ENCODE results near the gene NRF1.
"Not testable (repeated sequence)": the region's sequence is repeated elsewhere in the genome, so short reads cannot be mapped to it uniquely, and the experiment has no call there.

NRF1 gene

GRCh38 chr7:129643550-129644170 is 32.1 kb downstream of the NRF1 start:
- H3K27ac ChIP-seq: no peak overlapping the region
- TF ChIP-seq Cebpa-rat (IDR thresholded peaks at IDR 0.05): no peak
- H3K9ac ChIP-seq: no peak overlapping the region
- H3K4me2 ChIP-seq: no peak overlapping the region
- H3K9me3 ChIP-seq: no peaks in the 10 kb centered on the region
- H4K20me1 ChIP-seq: peaks cover 65% of the 10 kb centered on the region
- peaks cover 14% of the 10 kb centered on the region for H3K36me3 ChIP-seq
- H3K27me3 ChIP-seq: no peaks in the 10 kb centered on the region
- no peak overlapping the region for H3K4me3 ChIP-seq
- H3K4me1 ChIP-seq: no peaks in the 10 kb centered on the region

DNA sequence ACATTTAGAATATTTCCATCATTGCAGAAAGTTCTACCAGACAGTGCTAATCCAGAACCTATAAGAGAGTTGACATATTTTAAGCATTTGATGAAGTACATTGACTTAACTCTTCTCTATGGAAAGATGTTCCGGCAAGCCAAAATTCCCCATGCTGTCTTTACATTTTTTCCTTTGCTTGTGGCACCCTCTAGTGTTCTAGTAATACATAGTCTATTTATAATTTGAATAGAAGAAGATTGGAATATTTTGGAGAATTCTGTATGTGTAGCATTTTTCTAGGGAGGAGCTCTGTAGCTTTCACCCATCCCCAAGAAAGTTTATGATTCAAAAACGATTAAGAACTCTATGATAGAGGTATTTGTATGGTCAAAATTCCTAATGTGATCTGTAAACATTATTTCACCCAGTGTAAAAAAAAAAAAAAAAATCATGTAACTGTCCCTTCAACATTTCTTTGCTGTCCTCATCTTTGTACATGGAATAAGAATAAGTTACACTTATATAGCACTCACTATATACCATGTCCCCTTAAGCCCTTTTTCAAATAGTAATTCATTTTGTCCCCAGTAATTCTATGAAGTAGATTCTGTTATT is 33.2 kb downstream of the NRF1 start:
- Histone ChIP-seq H3K4me3 (no peak overlapping the region), H3K4me2 (no peak overlapping the region), H3K36me3 (peaks cover 14% of the 10 kb centered on the region), H3K4me1 (no peaks in the 10 kb centered on the region), H4K20me1 (peaks cover 62% of the 10 kb centered on the region), H3K27ac (no peak overlapping the region), H3K9ac (no peak overlapping the region), H3K27me3 (no peaks in the 10 kb centered on the region), H3K9me3 (no peaks in the 10 kb centered on the region)
- no peak for TF ChIP-seq Cebpa-rat (IDR thresholded peaks at IDR 0.05)

GRCh38 chr7:129646369-129647021 is 35.0 kb downstream of the NRF1 start:
- H4K20me1 ChIP-seq: peaks cover 65% of the 10 kb centered on the region
- TF ChIP-seq Cebpa-rat (IDR thresholded peaks at IDR 0.05): no peak
- peaks cover 22% of the 10 kb centered on the region for H3K36me3 ChIP-seq
- H3K4me3 ChIP-seq: no peak overlapping the region
- no peak overlapping the region for H3K9ac ChIP-seq
- no peak overlapping the region for H3K27ac ChIP-seq
- no peaks in the 10 kb centered on the region for H3K9me3 ChIP-seq
- H3K27me3 ChIP-seq: no peaks in the 10 kb centered on the region
- H3K4me2 ChIP-seq: no peak overlapping the region
- H3K4me1 ChIP-seq: no peaks in the 10 kb centered on the region

GRCh38 chr7:129649128-129649690 is 37.7 kb downstream of the NRF1 start:
- Histone ChIP-seq H3K4me3 (no peak overlapping the region), H3K36me3 (peaks cover 36% of the 10 kb centered on the region), H3K27ac (no peak overlapping the region), H3K4me2 (no peak overlapping the region), H3K27me3 (no peaks in the 10 kb centered on the region), H4K20me1 (peaks cover 44% of the 10 kb centered on the region), H3K4me1 (no peaks in the 10 kb centered on the region), H3K9ac (no peak overlapping the region), H3K9me3 (no peaks in the 10 kb centered on the region; the same call in 1 of the 2 replicates)
- TF ChIP-seq Cebpa-rat (IDR thresholded peaks at IDR 0.05): no peak

DNA sequence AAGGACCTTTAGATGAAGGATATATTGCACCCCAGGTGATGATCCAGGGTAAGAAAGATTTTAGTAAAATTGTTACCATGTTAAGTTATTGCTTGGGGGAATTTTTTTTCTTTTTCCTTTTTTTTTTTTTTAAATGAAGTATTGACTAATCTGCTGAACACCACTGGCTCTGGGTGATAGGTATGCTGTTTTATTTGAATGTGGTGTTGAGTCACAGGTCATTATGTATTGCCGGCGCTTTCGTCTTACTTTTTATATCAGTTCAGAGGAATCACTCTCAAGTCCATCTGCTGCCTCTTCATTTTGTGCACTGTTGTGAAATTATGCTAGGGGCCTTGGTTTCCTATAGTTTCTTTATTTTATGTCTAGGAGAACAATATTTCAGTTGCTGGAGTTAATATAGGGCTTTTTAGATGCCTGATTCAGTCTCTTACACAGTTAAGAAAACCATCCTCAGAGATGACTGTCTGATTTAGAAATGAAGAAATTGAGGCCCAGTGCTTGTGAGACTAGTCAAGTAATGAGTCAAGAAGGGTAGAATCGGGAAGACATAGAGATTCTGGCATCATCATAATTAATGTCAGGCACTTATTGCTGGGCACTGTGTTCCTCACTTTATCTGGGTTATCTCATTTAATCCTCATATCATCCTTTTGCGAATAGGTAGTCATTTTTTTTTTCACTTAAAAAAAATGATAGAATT is 38.7 kb downstream of the NRF1 start:
- H3K9ac ChIP-seq: no peak overlapping the region
- no peak overlapping the region for H3K4me3 ChIP-seq
- no peak overlapping the region for H3K4me2 ChIP-seq
- H3K27ac ChIP-seq: no peak overlapping the region
- no peak for TF ChIP-seq Cebpa-rat (IDR thresholded peaks at IDR 0.05)
- H4K20me1 ChIP-seq: peaks cover 41% of the 10 kb centered on the region
- peaks cover 36% of the 10 kb centered on the region for H3K36me3 ChIP-seq
- no peaks in the 10 kb centered on the region for H3K27me3 ChIP-seq
- no peaks in the 10 kb centered on the region; the same call in 1 of the 2 replicates for H3K9me3 ChIP-seq
- no peaks in the 10 kb centered on the region for H3K4me1 ChIP-seq

DNA sequence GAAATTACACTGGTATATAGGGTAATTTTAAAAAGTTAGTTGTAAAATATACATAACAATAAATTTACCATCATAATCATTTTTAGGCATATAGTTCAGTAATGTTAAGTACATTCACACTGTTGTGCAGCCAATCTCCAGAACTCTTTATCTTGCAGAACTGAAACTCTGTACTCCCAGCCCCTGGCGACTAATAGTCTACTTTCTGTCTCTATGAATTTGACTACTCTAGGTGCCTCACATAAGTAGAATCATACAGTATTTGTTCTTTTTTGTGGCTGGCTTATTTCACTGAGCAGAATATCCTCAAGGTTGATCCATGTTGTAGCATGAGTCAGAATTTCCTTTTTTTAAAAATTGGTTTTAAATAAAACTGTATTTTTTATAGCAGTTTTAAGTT is 41.4 kb downstream of the NRF1 start:
- Histone ChIP-seq H3K4me3 (no peak overlapping the region), H4K20me1 (peaks cover 27% of the 10 kb centered on the region), H3K9me3 (no peaks in the 10 kb centered on the region; the same call in 1 of the 2 replicates), H3K4me2 (no peak overlapping the region), H3K36me3 (peaks cover 37% of the 10 kb centered on the region), H3K27me3 (no peaks in the 10 kb centered on the region), H3K27ac (no peak overlapping the region), H3K4me1 (no peaks in the 10 kb centered on the region), H3K9ac (no peak overlapping the region)
- no peak for TF ChIP-seq Cebpa-rat (IDR thresholded peaks at IDR 0.05)

DNA sequence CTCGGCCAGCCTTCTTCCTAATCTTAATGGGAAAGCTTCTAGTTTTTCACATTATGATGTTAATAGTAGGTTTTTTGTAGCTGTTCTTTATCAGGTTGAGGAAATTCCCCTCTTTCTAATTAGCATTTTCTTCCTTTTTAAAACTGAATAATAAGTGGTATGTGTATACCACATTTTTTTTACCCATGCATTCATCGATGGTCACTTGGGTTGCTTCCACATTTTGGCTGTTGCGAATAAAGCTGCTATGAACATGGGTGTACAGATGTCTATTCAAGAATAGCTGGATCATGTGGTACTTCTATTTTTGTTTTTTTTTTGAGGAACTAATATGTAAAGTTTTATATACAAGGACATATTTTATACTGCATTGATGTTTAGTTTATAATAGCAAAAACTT is 44.3 kb downstream of the NRF1 start:
- peaks cover 28% of the 10 kb centered on the region for H3K9me3 ChIP-seq
- H3K36me3 ChIP-seq: peaks cover 65% of the 10 kb centered on the region
- H3K9ac ChIP-seq: no peak overlapping the region
- peaks cover 18% of the 10 kb centered on the region; the same call in 1 of the 2 replicates for H4K20me1 ChIP-seq
- H3K4me1 ChIP-seq: no peaks in the 10 kb centered on the region
- H3K4me2 ChIP-seq: no peak overlapping the region
- no peaks in the 10 kb centered on the region for H3K27me3 ChIP-seq
- no peak for TF ChIP-seq Cebpa-rat (IDR thresholded peaks at IDR 0.05)
- H3K27ac ChIP-seq: no peak overlapping the region
- H3K4me3 ChIP-seq: no peak overlapping the region

DNA sequence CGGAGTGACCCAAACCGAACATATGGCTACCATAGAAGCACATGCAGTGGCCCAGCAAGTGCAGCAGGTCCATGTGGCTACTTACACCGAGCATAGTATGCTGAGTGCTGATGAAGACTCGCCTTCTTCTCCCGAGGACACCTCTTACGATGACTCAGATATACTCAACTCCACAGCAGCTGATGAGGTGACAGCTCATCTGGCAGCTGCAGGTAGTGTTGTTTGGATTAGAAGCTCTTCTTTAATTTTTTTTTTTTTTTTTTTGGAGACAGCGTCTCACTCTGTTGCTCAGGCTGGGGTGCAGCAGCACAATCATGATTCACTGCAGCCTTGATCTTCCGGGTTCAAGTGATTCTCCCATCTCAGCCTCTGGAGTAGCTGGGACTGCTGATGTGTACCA is 45.8 kb downstream of the NRF1 start:
- H3K27me3 ChIP-seq: no peaks in the 10 kb centered on the region
- H4K20me1 ChIP-seq: peaks cover 12% of the 10 kb centered on the region; the same call in 1 of the 2 replicates
- H3K9ac ChIP-seq: no peak overlapping the region
- H3K4me2 ChIP-seq: no peak overlapping the region
- no peak for TF ChIP-seq Cebpa-rat (IDR thresholded peaks at IDR 0.05)
- peaks cover 43% of the 10 kb centered on the region for H3K9me3 ChIP-seq
- H3K27ac ChIP-seq: no peak overlapping the region
- H3K4me3 ChIP-seq: no peak overlapping the region
- H3K4me1 ChIP-seq: no peaks in the 10 kb centered on the region
- peaks cover 73% of the 10 kb centered on the region for H3K36me3 ChIP-seq

- H3K4me2 ChIP-seq, H3K27ac ChIP-seq, H3K4me3 ChIP-seq, H3K4me1 ChIP-seq, H3K9ac ChIP-seq, H3K27me3 ChIP-seq: not testable (repeated sequence)
- H3K9me3 ChIP-seq: peaks cover 53% of the 10 kb centered on the region
- H4K20me1 ChIP-seq: peaks cover 13% of the 10 kb centered on the region; the same call in 1 of the 2 replicates
- peaks cover 72% of the 10 kb centered on the region for H3K36me3 ChIP-seq
These were observed 48.4 kb downstream of the NRF1 start for GRCh38 chr7:129659907-129660306.

Measured in BLaER1 (cell line).